Measurements from ENCODE around the gene VSTM1. TPM values are rescaled to one million over a fixed set of nuclear protein-coding genes. Genes with fewer than 3 reads are reported as not detected.

Gene VSTM1
- total and polyA plus RNA-seq, 4 donors: not detected

- intact Hi-C loops (cut with DNase I): no loop called here
- no peaks in the 10 kb centered on the region for H3K4me1 ChIP-seq (ENCODE audit: control insufficient read depth in 1 of 2, insufficient read depth in 2 of 2, low read length in 2 of 2)
- 9 to 23% methylated on average over 34 to 43 of the region's 43 CpGs for WGBS, 2 donors
- no peak for DNase-seq
- H3K4me3 ChIP-seq (ENCODE audit: low read length in 2 of 2): no peak overlapping the region
- H3K27me3 ChIP-seq (ENCODE audit: control insufficient read depth in 1 of 2, insufficient read depth in 2 of 2, low read length in 1 of 2): no peaks in the 10 kb centered on the region
- no peak overlapping the region for H3K27ac ChIP-seq (ENCODE audit: low read depth in 1 of 2, low read length in 2 of 2)
- no peak for ATAC-seq (ENCODE audit: low FRiP score)
- H3K36me3 ChIP-seq (ENCODE audit: control insufficient read depth in 1 of 2, insufficient read depth in 2 of 2, low read length in 1 of 2): no peaks in the 10 kb centered on the region
- H3K9me3 ChIP-seq (ENCODE audit: control insufficient read depth, low read length): no peaks in the 10 kb centered on the region
Measured at GRCh38 chr19:53992815-53993214, 70.9 kb downstream of the VSTM1 start.

GRCh38 chr19:53992211-53992610, 71.5 kb downstream of the VSTM1 start:
- WGBS, 2 donors: 70 to 74% methylated on average over 9 of the region's 9 CpGs
- H3K9me3 ChIP-seq (ENCODE audit: control insufficient read depth, low read length): no peaks in the 10 kb centered on the region
- H3K27me3 ChIP-seq (ENCODE audit: control insufficient read depth in 1 of 2, insufficient read depth in 2 of 2, low read length in 1 of 2): no peaks in the 10 kb centered on the region
- ATAC-seq (ENCODE audit: low FRiP score) (no peak), DNase-seq (no peak)
- no peaks in the 10 kb centered on the region for H3K4me1 ChIP-seq (ENCODE audit: control insufficient read depth in 1 of 2, insufficient read depth in 2 of 2, low read length in 2 of 2)
- H3K4me3 ChIP-seq (ENCODE audit: low read length in 2 of 2): no peak overlapping the region
- no peak overlapping the region for H3K27ac ChIP-seq (ENCODE audit: low read depth in 1 of 2, low read length in 2 of 2)
- no peaks in the 10 kb centered on the region for H3K36me3 ChIP-seq (ENCODE audit: control insufficient read depth in 1 of 2, insufficient read depth in 2 of 2, low read length in 1 of 2)
- intact Hi-C loops (cut with DNase I): no loop called here

GRCh38 chr19:53991224-53992113, 72.2 kb downstream of the VSTM1 start, which contains the start of gene CACNG6:
Gene CACNG6, plus strand, starts transcription at chr19:53991637. Its CDS starts 1,241 bp downstream, at chr19:53992878.
- WGBS, 2 donors: 4% methylated on average over 60 to 66 of the region's 66 CpGs
- no peaks in the 10 kb centered on the region for H3K9me3 ChIP-seq (ENCODE audit: control insufficient read depth, low read length)
- no peak for DNase-seq
- H3K4me3 ChIP-seq (ENCODE audit: low read length in 2 of 2): no peak within 1 kb of the TSS
- ATAC-seq (ENCODE audit: low FRiP score): no peak
- no peaks in the 10 kb centered on the region for H3K27me3 ChIP-seq (ENCODE audit: control insufficient read depth in 1 of 2, insufficient read depth in 2 of 2, low read length in 1 of 2)
- H3K36me3 ChIP-seq (ENCODE audit: control insufficient read depth in 1 of 2, insufficient read depth in 2 of 2, low read length in 1 of 2): no peaks in the 10 kb centered on the region
- intact Hi-C loops (cut with DNase I): no loop called here
- no peaks in the 10 kb centered on the region for H3K4me1 ChIP-seq (ENCODE audit: control insufficient read depth in 1 of 2, insufficient read depth in 2 of 2, low read length in 2 of 2)
- H3K27ac ChIP-seq (ENCODE audit: low read depth in 1 of 2, low read length in 2 of 2): no peak within 1 kb of the TSS

Other genes with a start within 250 kb of the VSTM1 start
- 1 to 10 TPM; 1.3 to 2.2 TPM for gene NLRP12, start 239.6 kb downstream of the VSTM1 start, total RNA-seq
- 1 to 10 TPM in 1 of 2 donors, not detected in 1; 1.3 TPM for gene NLRP12, start 239.6 kb downstream of the VSTM1 start, polyA plus RNA-seq
- gene MYADM, start 196.0 kb downstream of the VSTM1 start, total RNA-seq: 100 to 1,000 TPM; 234 to 377 TPM
- gene MYADM, start 196.0 kb downstream of the VSTM1 start, polyA plus RNA-seq: 100 to 1,000 TPM in 1 of 2 donors, 10 to 100 TPM in 1; 59.2 to 134 TPM
- 1 to 10 TPM in 1 of 2 donors, not detected in 1; 1.2 TPM for gene PRKCG, start 181.7 kb downstream of the VSTM1 start, total RNA-seq
- gene PRKCG, start 181.7 kb downstream of the VSTM1 start, polyA plus RNA-seq: not detected
- not detected for gene CACNG7, start 154.6 kb downstream of the VSTM1 start, total RNA-seq
- gene CACNG7, start 154.6 kb downstream of the VSTM1 start, polyA plus RNA-seq: not detected
- under 1 TPM; 0.23 to 0.33 TPM for gene CACNG8, start 101.0 kb downstream of the VSTM1 start, total RNA-seq
- gene CACNG8, start 101.0 kb downstream of the VSTM1 start, polyA plus RNA-seq: under 1 TPM; under 0.01 to 0.05 TPM
- gene CACNG6, start 72.3 kb downstream of the VSTM1 start, total RNA-seq: not detected
- under 1 TPM in 1 of 2 donors, not detected in 1; 0.18 TPM for gene CACNG6, start 72.3 kb downstream of the VSTM1 start, polyA plus RNA-seq
- gene TARM1, start 17.5 kb upstream of the VSTM1 start, total RNA-seq: not detected
- gene TARM1, start 17.5 kb upstream of the VSTM1 start, polyA plus RNA-seq: not detected
- 1 to 10 TPM; 4.4 to 6.0 TPM for gene OSCAR, start 36.9 kb upstream of the VSTM1 start, total RNA-seq
- gene OSCAR, start 36.9 kb upstream of the VSTM1 start, polyA plus RNA-seq: 1 to 10 TPM in 1 of 2 donors, under 1 TPM in 1; 0.31 to 2.8 TPM
- 10 to 100 TPM; 64.9 to 65.3 TPM for gene NDUFA3, start 39.0 kb upstream of the VSTM1 start, total RNA-seq
- gene NDUFA3, start 39.0 kb upstream of the VSTM1 start, polyA plus RNA-seq: 100 to 1,000 TPM in 1 of 2 donors, 10 to 100 TPM in 1; 76.5 to 129 TPM
- gene TFPT, start 51.8 kb upstream of the VSTM1 start, total RNA-seq: 10 to 100 TPM; 12.9 to 17.3 TPM
- 10 to 100 TPM in 1 of 2 donors, 1 to 10 TPM in 1; 8.3 to 29.4 TPM for gene TFPT, start 51.8 kb upstream of the VSTM1 start, polyA plus RNA-seq
- 10 to 100 TPM; 41.5 to 50.4 TPM for gene PRPF31, start 51.9 kb upstream of the VSTM1 start, total RNA-seq
- gene PRPF31, start 51.9 kb upstream of the VSTM1 start, polyA plus RNA-seq: 10 to 100 TPM; 33.8 to 71.2 TPM
- 10 to 100 TPM; 33.5 to 35.9 TPM for gene CNOT3, start 73.9 kb upstream of the VSTM1 start, total RNA-seq
- gene CNOT3, start 73.9 kb upstream of the VSTM1 start, polyA plus RNA-seq: 10 to 100 TPM; 10.4 to 54.4 TPM
- 1 to 10 TPM; 5.7 to 6.0 TPM for gene LENG1, start 95.8 kb upstream of the VSTM1 start, total RNA-seq
- 10 to 100 TPM in 1 of 2 donors, 1 to 10 TPM in 1; 7.5 to 10.1 TPM for gene LENG1, start 95.8 kb upstream of the VSTM1 start, polyA plus RNA-seq
- 1 to 10 TPM; 1.2 to 7.4 TPM for gene TMC4, start 109.3 kb upstream of the VSTM1 start, total RNA-seq
- 10 to 100 TPM in 1 of 2 donors, under 1 TPM in 1; 0.08 to 15.8 TPM for gene TMC4, start 109.3 kb upstream of the VSTM1 start, polyA plus RNA-seq
- gene MBOAT7, start 125.7 kb upstream of the VSTM1 start, total RNA-seq: 10 to 100 TPM; 31.3 to 40.7 TPM
- 10 to 100 TPM; 11.9 to 22.0 TPM for gene MBOAT7, start 125.7 kb upstream of the VSTM1 start, polyA plus RNA-seq
- gene TSEN34, start 127.4 kb upstream of the VSTM1 start, total RNA-seq: 10 to 100 TPM; 24.6 to 28.1 TPM
- 10 to 100 TPM; 21.5 to 46.3 TPM for gene TSEN34, start 127.4 kb upstream of the VSTM1 start, polyA plus RNA-seq
- gene RPS9, start 137.0 kb upstream of the VSTM1 start, total RNA-seq: 1,000 to 10,000 TPM in 1 of 2 donors, 100 to 1,000 TPM in 1; 778 to 1,093 TPM
- gene RPS9, start 137.0 kb upstream of the VSTM1 start, polyA plus RNA-seq: 1,000 to 10,000 TPM; 3,636 to 4,281 TPM
- 10 to 100 TPM; 18.8 to 26.7 TPM for gene LILRB3, start 159.1 kb upstream of the VSTM1 start, total RNA-seq
- 1 to 10 TPM in 1 of 2 donors, under 1 TPM in 1; 0.61 to 1.9 TPM for gene LILRB3, start 159.1 kb upstream of the VSTM1 start, polyA plus RNA-seq
- gene LILRA6, start 178.9 kb upstream of the VSTM1 start, total RNA-seq: 10 to 100 TPM; 13.3 to 14.8 TPM
- gene LILRA6, start 178.9 kb upstream of the VSTM1 start, polyA plus RNA-seq: 1 to 10 TPM in 1 of 2 donors, under 1 TPM in 1; 0.43 to 4.8 TPM
- gene LILRB5, start 193.4 kb upstream of the VSTM1 start, total RNA-seq: 10 to 100 TPM; 15.0 to 48.7 TPM
- gene LILRB5, start 193.4 kb upstream of the VSTM1 start, polyA plus RNA-seq: 1 to 10 TPM; 2.7 to 8.4 TPM
- gene LILRB2, start 217.2 kb upstream of the VSTM1 start, total RNA-seq: 10 to 100 TPM; 10.2 to 22.7 TPM
- 1 to 10 TPM in 1 of 2 donors, under 1 TPM in 1; 0.38 to 2.0 TPM for gene LILRB2, start 217.2 kb upstream of the VSTM1 start, polyA plus RNA-seq
- 10 to 100 TPM in 1 of 2 donors, 1 to 10 TPM in 1; 5.5 to 10.8 TPM for gene LILRA5, start 249.3 kb upstream of the VSTM1 start, total RNA-seq
- 1 to 10 TPM; 1.7 to 3.5 TPM for gene LILRA5, start 249.3 kb upstream of the VSTM1 start, polyA plus RNA-seq

All from aorta (tissue), 5 donors.